Left ventricle myocardium superior (tissue), 1 donor: ENCODE data around the gene SPAG9. TPM values are rescaled to one million over a fixed set of nuclear protein-coding genes. Genes with fewer than 3 reads are reported as not detected.
A peak's percentile ranks its signal among the peaks of the same experiment; 100 is the strongest.

ENCODE experiments used
- ATAC-seq: fragments of 200-7000 bp; cut with Tn5 transposase; one replicate; pipeline ENCODE4 v1.9.1; 2020; ENCODE audit warnings: mild to moderate bottlenecking, moderate library complexity
- DNase-seq: peaks from one replicate; pipeline ENCODE4 v3.0.0-alpha.2; 2020
- intact Hi-C: fragments of 100-400 bp; cut with micrococcal nuclease; formaldehyde crosslinking; loops from one replicate; pipeline ENCODE4 v1.11.0; 2022
- total RNA-seq: library from RNA; stranded (reverse); fragmentation: NEBNext Ultra II Directional; extraction: Animal tissue kit (Norgen Biotek cat#: 25700); gene quantifications from one replicate; pipeline ENCODE4 v1.2.1, GENCODE V29; 2021
- donor health status: DM: no; HTN: yes; CAD: no; lungs with severe emphysema.

SPAG9 gene
- total RNA-seq, 1 donor from 2014 or later, result 42.8 TPM

- ATAC-seq (peak; percentile 87), DNase-seq (no peak)
- intact Hi-C loops, result no loop called here
Observed at GRCh38 chr17:51056813-51057510, 63.7 kb downstream of the SPAG9 start.

GRCh38 chr17:51054748-51055147 is 65.9 kb downstream of the SPAG9 start:
- intact Hi-C loops, result no loop called here
- no peak for ATAC-seq

GRCh38 chr17:51052235-51052634 is 68.4 kb downstream of the SPAG9 start:
- DNase-seq (no peak), ATAC-seq (no peak)
- intact Hi-C loops, result no loop called here

More at GRCh38 chr17:51054748-51055147, 65.9 kb downstream of the SPAG9 start:
- no peak for DNase-seq

- DNase-seq (no peak), ATAC-seq (no peak)
- intact Hi-C loops, result no loop called here
Observed at GRCh38 chr17:51050291-51051033, 70.2 kb downstream of the SPAG9 start.

GRCh38 chr17:51046514-51047384 is 73.9 kb downstream of the SPAG9 start:
- intact Hi-C loops, result no loop called here
- ATAC-seq, result peak; percentile 97
- DNase-seq, result peak; percentile 43

- ATAC-seq (no peak), DNase-seq (no peak)
- intact Hi-C loops, result no loop called here
Observed at GRCh38 chr17:51046046-51046445, 74.6 kb downstream of the SPAG9 start.

- DNase-seq (no peak), ATAC-seq (no peak)
- intact Hi-C loops, result no loop called here
Observed at GRCh38 chr17:51045621-51046020, 75.0 kb downstream of the SPAG9 start.

GRCh38 chr17:51044976-51045375 is 75.7 kb downstream of the SPAG9 start:
- intact Hi-C loops, result no loop called here

GRCh38 chr17:51036084-51036483 is 84.6 kb downstream of the SPAG9 start:
- intact Hi-C loops, result no loop called here
- ATAC-seq, result no peak
- DNase-seq, result no peak

More at GRCh38 chr17:51044976-51045375, 75.7 kb downstream of the SPAG9 start:
- DNase-seq, result no peak
- ATAC-seq, result no peak

GRCh38 chr17:51035431-51035830 is 85.2 kb downstream of the SPAG9 start:
- no peak for DNase-seq
- ATAC-seq, result no peak
- intact Hi-C loops, result no loop called here

GRCh38 chr17:51034800-51035199 is 85.9 kb downstream of the SPAG9 start:
- ATAC-seq (no peak), DNase-seq (no peak)
- intact Hi-C loops, result no loop called here

- DNase-seq, result no peak
- no peak for ATAC-seq
- intact Hi-C loops, result no loop called here
Observed at GRCh38 chr17:51032850-51033249, 87.8 kb downstream of the SPAG9 start.

- ATAC-seq (no peak), DNase-seq (no peak)
- intact Hi-C loops, result no loop called here
Observed at GRCh38 chr17:51029568-51030463, 90.9 kb downstream of the SPAG9 start.

GRCh38 chr17:51029142-51029541 is 91.5 kb downstream of the SPAG9 start:
- intact Hi-C loops, result no loop called here
- no peak for ATAC-seq
- no peak for DNase-seq

GRCh38 chr17:51028176-51028863 is 92.3 kb downstream of the SPAG9 start:
- DNase-seq (no peak), ATAC-seq (no peak)
- intact Hi-C loops, result no loop called here

- no peak for DNase-seq
- intact Hi-C loops, result no loop called here
- no peak for ATAC-seq
Observed at GRCh38 chr17:51018541-51018940, 102.1 kb downstream of the SPAG9 start.

GRCh38 chr17:51017270-51017669 is 103.4 kb downstream of the SPAG9 start:
- intact Hi-C loops, result no loop called here
- ATAC-seq (no peak), DNase-seq (no peak)

GRCh38 chr17:51016099-51016498 is 104.6 kb downstream of the SPAG9 start:
- intact Hi-C loops, result no loop called here
- no peak for ATAC-seq
- DNase-seq, result no peak
